Mammary microvascular endothelial cell (primary cell): ENCODE measurements around the gene SERPINA12. TPM values are rescaled to one million over a fixed set of nuclear protein-coding genes. Genes with fewer than 3 reads are reported as not detected.

ENCODE experiments used
- total RNA-seq: library from RNA; depleted of rRNA; stranded (reverse); fragments of >200 nt; gene quantifications from 2 replicates; pipeline ENCODE4 v1.2.3, GENCODE V29; 2015

The SERPINA12 gene
- not detected in 2 replicates for total RNA-seq

DNA sequence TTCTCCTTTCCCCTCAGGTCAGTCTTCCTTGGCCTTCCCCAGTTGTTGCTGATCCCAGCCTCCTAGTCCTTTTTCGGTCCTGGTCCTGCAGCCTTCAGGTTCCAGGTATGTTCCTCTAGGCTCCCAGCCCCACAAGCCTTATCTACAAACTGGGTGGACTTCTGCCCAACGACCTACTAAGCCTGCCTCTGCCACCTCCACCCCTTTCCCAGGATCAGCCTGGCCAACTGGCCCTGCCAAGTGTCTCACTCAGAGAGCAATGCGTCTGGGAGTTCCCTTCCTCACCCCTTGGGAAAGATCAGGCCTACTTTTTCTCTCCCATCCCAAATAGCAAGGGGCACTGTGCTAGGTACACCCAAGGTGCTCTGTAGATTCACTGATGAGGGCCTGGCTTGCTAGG, at the start of gene SERPINA12:
TSS of gene SERPINA12 (minus strand) at position 114 of the 400 bp plus-strand sequence. CDS start 11,072 bp downstream, outside the sequence.

DNA sequence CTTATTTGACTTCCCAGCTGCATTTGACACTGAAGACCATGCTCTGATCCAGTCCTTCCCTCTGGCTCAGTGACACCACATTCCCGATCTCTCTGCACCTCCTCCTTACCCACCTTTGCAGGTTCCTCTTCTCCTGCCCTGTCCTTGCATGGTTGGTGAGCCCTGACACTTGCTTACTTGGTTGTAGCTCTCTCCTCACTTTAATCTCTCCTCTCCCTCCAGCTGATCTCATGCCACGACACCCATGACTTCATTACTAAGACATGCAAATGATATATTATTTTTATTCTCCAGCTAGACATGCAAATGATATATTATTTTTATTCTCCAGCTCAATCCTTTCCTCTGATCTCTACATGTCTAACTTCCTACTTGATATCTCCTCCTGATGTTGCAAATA, 33.2 kb downstream of the SERPINA12 start, which contains the start of gene SERPINA9:
TSS of gene SERPINA9 (minus strand) at position 175 of the 400 bp plus-strand sequence. CDS start 6,357 bp downstream, outside the sequence.

Other genes with a start within 250 kb of the SERPINA12 start
- gene SERPINA10, start 216.2 kb downstream of the SERPINA12 start, total RNA-seq: not detected in 2 replicates
- not detected in 2 replicates for gene SERPINA6, start 186.1 kb downstream of the SERPINA12 start, total RNA-seq
- gene SERPINA2, start 142.8 kb downstream of the SERPINA12 start, total RNA-seq: not detected in 2 replicates
- not detected in 2 replicates for gene SERPINA1, start 120.9 kb downstream of the SERPINA12 start, total RNA-seq
- not detected in 2 replicates for gene SERPINA11, start 56.7 kb downstream of the SERPINA12 start, total RNA-seq
- gene SERPINA9, start 33.3 kb downstream of the SERPINA12 start, total RNA-seq: not detected in 2 replicates
- gene SERPINA4, start 52.0 kb upstream of the SERPINA12 start, total RNA-seq: not detected in 2 replicates
- gene SERPINA5, start 72.0 kb upstream of the SERPINA12 start, total RNA-seq: 0.15 TPM in 1 of 2 replicates, not detected in the other
- gene SERPINA3, start 102.9 kb upstream of the SERPINA12 start, total RNA-seq: not detected in 2 replicates